ENCODE data around the gene ROBO2.

GRCh38 chr3:77071364-77071763, 31.5 kb downstream of the ROBO2 start:
- TF ChIP-seq, protein P1, sequence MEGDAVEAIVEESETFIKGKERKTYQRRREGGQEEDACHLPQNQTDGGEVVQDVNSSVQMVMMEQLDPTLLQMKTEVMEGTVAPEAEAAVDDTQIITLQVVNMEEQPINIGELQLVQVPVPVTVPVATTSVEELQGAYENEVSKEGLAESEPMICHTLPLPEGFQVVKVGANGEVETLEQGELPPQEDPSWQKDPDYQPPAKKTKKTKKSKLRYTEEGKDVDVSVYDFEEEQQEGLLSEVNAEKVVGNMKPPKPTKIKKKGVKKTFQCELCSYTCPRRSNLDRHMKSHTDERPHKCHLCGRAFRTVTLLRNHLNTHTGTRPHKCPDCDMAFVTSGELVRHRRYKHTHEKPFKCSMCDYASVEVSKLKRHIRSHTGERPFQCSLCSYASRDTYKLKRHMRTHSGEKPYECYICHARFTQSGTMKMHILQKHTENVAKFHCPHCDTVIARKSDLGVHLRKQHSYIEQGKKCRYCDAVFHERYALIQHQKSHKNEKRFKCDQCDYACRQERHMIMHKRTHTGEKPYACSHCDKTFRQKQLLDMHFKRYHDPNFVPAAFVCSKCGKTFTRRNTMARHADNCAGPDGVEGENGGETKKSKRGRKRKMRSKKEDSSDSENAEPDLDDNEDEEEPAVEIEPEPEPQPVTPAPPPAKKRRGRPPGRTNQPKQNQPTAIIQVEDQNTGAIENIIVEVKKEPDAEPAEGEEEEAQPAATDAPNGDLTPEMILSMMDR (conservative IDR thresholded peaks at IDR 0.05; ENCODE audit: low read depth in 2 of 2) = no peak
- TF ChIP-seq REST (IDR thresholded peaks at IDR 0.05; ENCODE audit: unreplicated experiment) = no peak
- TF ChIP-seq EZH2 (IDR thresholded peaks at IDR 0.05; ENCODE audit: low read depth, unreplicated experiment) = no peak
- no peak for TF ChIP-seq CREB1 (CRISPR knock-in tag; IDR thresholded peaks at IDR 0.05; ENCODE audit: low read depth)
